ENCODE data around the gene GLP2R. TPM values are rescaled to one million over a fixed set of nuclear protein-coding genes. Genes with fewer than 3 reads are reported as not detected.

The GLP2R gene
- total and polyA plus RNA-seq, 2 of the 8 experiments (the other 6 are each of a cell fraction or from before 2014, with no cell fraction given): not detected

DNA sequence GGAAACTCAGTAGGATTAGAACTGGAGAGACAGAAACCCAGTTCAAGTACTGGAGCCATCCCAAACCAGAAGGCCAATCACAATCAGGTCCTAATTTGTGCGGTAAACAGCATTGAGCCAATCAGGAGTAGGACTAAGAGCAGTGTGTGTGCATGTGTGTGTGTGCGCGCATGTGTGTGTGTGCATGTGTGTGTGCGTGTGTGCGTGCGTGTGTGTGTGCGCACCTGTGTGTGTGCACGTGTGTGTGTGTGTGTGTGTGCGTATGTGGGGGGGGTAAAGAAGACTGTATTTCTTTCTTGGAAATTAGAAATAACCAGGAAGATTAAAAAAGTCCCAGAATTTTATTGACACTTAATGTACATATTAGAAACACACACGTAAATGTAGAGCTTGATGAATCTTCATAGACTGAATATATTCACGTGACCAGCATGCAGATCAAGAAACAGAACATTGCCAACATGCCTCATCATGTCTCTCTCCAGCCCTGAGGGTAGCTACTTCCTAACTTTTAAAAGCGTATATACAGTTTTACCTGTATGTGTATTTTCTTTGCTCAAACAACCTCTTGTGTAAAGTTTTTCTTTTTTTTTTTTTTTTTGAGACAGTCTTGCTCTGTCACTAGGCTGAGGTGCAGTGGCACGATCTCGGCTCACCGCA is 33.4 kb upstream of the GLP2R start:
- Histone ChIP-seq H3K79me1 (ENCODE audit: low read depth, low read length) (no peaks in the 10 kb centered on the region), H2BK120ac (replicated peaks; ENCODE audit: low read depth, low read length) (no peak overlapping the region), H3K9me3 (ENCODE audit: insufficient read depth in 2 of 2, low read depth in 1 of 2, low read length in 1 of 2) (no peaks in the 10 kb centered on the region), H3K23me2 (ENCODE audit: low read depth, low read length) (no peaks in the 10 kb centered on the region; the same call in 1 of the 2 replicates), H3K18ac (ENCODE audit: extremely low read depth, low read length) (no peak overlapping the region), H3K36me3 (ENCODE audit: control insufficient read depth in 2 of 4, insufficient read depth in 4 of 4, low read length in 3 of 4) (no peaks in the 10 kb centered on the region), H3K4me2 (ENCODE audit: insufficient read depth in 1 of 2, low read depth in 2 of 2, low read length in 2 of 2) (no peak overlapping the region), H2BK20ac (ENCODE audit: low read length) (no peak overlapping the region), H3K4me3 (ENCODE audit: extremely low read depth in 1 of 4, insufficient read depth in 2 of 4, low read depth in 3 of 4, low read length in 4 of 4) (no peak overlapping the region), H3K79me2 (ENCODE audit: control insufficient read depth in 1 of 2, insufficient read depth in 2 of 2, low read length in 2 of 2) (no peaks in the 10 kb centered on the region), H3K14ac (ENCODE audit: insufficient read length) (no peak overlapping the region), H2BK15ac (ENCODE audit: low read length) (no peak overlapping the region), H2BK12ac (ENCODE audit: low read depth, low read length) (no peak overlapping the region), H3K27me3 (replicated peaks in 1 of 4; ENCODE audit: control insufficient read depth in 3 of 4, extremely low read depth in 1 of 4, insufficient read depth in 3 of 4, low read length in 3 of 4) (no peaks in the 10 kb centered on the region), H3K4ac (replicated peaks; ENCODE audit: insufficient read length, low read depth, low read length) (no peak overlapping the region), H3K9ac (replicated peaks in 1 of 4; ENCODE audit: extremely low read depth in 1 of 4, low read depth in 3 of 4, low read length in 3 of 4) (no peak overlapping the region), H3K4me1 (replicated peaks in 1 of 4; ENCODE audit: control insufficient read depth in 3 of 4, insufficient read depth in 4 of 4, low read length in 3 of 4) (no peaks in the 10 kb centered on the region), H3K56ac (replicated peaks; ENCODE audit: insufficient read length, low read depth, low read length) (no peak overlapping the region), H2AFZ (ENCODE audit: low read length) (no peak overlapping the region), H4K5ac (ENCODE audit: insufficient read length, low read depth, low read length) (no peak overlapping the region), H2AK5ac (ENCODE audit: low read depth, low read length) (no peak overlapping the region), H4K20me1 (replicated peaks in 1 of 2; ENCODE audit: control insufficient read depth in 1 of 2, insufficient read depth in 2 of 2, low read length in 2 of 2) (no peaks in the 10 kb centered on the region), H4K8ac (ENCODE audit: extremely low read depth, insufficient read depth, low read length) (no peak overlapping the region), H4K91ac (replicated peaks; ENCODE audit: insufficient read length, low read length) (no peak overlapping the region), H3K27ac (ENCODE audit: low read depth, low read length) (no peak overlapping the region), H3K23ac (ENCODE audit: insufficient read length) (no peak overlapping the region), H2BK5ac (ENCODE audit: low read depth, low read length) (no peak overlapping the region)
- ChIA-PET CTCF (ENCODE audit: partially characterized antibody) (no interaction called here), POLR2A (ENCODE audit: partially characterized antibody) (no interaction called here)
- WGBS, 2 experiments (ENCODE audit: extremely low coverage in 1 of 2, insufficient coverage in 1 of 2, insufficient read length in 1 of 2, insufficient replicate concordance in 2 of 2, low coverage in 1 of 2, low lambda C conversion rate in 2 of 2, missing lambda C conversion rate in 1 of 2): 94% methylated on average over 14 of the region's 15 CpGs; no CpG with 5 or more reads in 1 of the 2 experiments
- DNase-seq (ENCODE audit: low read depth in 1 of 2, low spot score in 2 of 2) (no peak), FAIRE-seq (no peak)
- no peak for TF ChIP-seq RFX5 (IDR thresholded peaks at IDR 0.05; ENCODE audit: borderline replicate concordance, low read depth, low read length)
- TF ChIP-seq CTBP2 (IDR thresholded peaks at IDR 0.05; ENCODE audit: borderline replicate concordance, insufficient read depth, insufficient read length, low read length): no peak
- TF ChIP-seq ZNF274 (IDR thresholded peaks at IDR 0.05; ENCODE audit: borderline replicate concordance, extremely low read depth, low read length): no peak
- TF ChIP-seq SP1 (IDR thresholded peaks at IDR 0.05; ENCODE audit: low read depth, low read length): no peak
- TF ChIP-seq SAP30 (IDR thresholded peaks at IDR 0.05; ENCODE audit: insufficient read depth, insufficient replicate concordance, low read length): no peak
- no peak for TF ChIP-seq JUND (IDR thresholded peaks at IDR 0.05; ENCODE audit: low read length)
- TF ChIP-seq, protein P1, sequence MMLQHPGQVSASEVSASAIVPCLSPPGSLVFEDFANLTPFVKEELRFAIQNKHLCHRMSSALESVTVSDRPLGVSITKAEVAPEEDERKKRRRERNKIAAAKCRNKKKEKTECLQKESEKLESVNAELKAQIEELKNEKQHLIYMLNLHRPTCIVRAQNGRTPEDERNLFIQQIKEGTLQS (IDR thresholded peaks at IDR 0.05; ENCODE audit: insufficient read depth, low read depth, low read length): no peak
- no peak for TF ChIP-seq POLR2A (IDR thresholded peaks at IDR 0.05; ENCODE audit: control extremely low read depth in 1 of 2, low read depth in 2 of 2, low read length in 2 of 2)
- TF ChIP-seq NANOG (IDR thresholded peaks at IDR 0.05; ENCODE audit: insufficient read depth, low read depth, low read length, poor library complexity, severe bottlenecking): no peak
- TF ChIP-seq PHF8 (conservative IDR thresholded peaks at IDR 0.05; ENCODE audit: low read depth, low read length): no peak
- no peak for TF ChIP-seq CEBPB (IDR thresholded peaks at IDR 0.05; ENCODE audit: low read depth, low read length)
- no peak for TF ChIP-seq RXRA (IDR thresholded peaks at IDR 0.05; ENCODE audit: insufficient read depth, low read depth, low read length)

Measured in H1 (cell line).